DMS79 (cell line): Measurements from ENCODE around the gene IL4.
"Not testable (repeated sequence)": the region's sequence is repeated elsewhere in the genome, so short reads cannot be mapped to it uniquely, and the experiment has no call there.

ENCODE experiments used
- DNase-seq: peaks from one replicate; lab custom pipeline; 2025; lab: John Stamatoyannopoulos, UW

The IL4 gene

GRCh38 chr5:132673939-132674630 lies at the start of gene IL4:
IL4 (plus strand) TSS chr5:132673989; CDS start chr5:132674051, 62 bp downstream.
- DNase-seq, result no peak

GRCh38 chr5:132627470-132627869 lies 46.3 kb upstream of the IL4 start:
- DNase-seq, result no peak

GRCh38 chr5:132628814-132629213 lies 45.0 kb upstream of the IL4 start:
- no peak for DNase-seq

DNA sequence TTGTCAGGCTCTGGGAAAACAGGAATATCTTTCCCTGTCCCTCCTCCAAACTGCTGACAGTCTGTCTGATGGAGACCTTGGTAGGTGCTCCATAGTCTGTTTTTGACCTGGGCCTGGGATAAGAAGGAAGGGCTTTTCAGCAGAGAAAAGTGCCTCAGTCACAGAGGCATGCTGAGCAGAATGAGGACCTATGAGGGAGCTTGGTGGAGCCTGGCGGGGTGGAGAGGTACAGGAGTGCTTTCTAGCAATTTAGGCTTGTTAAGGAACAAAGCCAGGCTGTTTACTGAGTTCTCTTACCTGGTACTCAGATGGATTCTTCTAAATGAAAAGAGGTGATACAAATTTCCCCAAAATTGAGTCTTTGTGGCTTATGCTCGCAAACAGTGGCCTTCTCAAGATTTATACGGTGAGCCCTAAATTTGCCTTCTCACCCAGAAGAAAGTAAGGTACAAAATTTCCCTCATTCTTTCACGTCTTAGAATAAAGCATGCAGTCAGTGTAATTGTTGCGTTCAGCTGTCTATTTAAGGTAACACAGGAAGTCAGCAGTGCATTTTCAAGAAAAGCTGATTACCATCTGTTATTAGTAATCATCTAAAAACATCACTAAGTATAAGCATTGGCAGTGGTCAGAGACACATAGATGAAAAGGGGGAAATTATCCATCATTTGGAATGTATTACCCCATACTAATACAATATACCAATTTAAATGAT lies 44.4 kb upstream of the IL4 start:
- DNase-seq, result no peak

DNA sequence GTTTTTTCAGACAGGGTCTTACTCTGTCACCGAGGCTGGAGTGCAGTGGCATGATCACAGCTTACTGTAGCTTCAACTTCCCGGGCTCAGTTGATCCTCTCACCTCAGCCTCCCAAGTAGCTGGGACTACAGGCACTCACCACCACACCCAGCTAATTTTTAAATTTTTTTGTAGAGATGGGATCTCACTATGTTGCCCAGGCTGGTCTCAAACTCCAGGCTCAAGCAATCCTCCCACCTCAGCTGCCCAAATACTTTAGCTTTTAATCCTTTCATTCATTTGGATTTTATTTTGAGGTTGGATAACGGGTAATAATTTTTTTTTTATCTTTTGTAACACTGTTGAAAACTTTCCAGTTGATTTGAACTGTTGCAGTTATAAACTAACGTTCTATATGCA lies 40.2 kb upstream of the IL4 start:
- DNase-seq, result not testable (repeated sequence)

GRCh38 chr5:132635873-132636272 lies 37.9 kb upstream of the IL4 start:
- DNase-seq, result no peak

DNA sequence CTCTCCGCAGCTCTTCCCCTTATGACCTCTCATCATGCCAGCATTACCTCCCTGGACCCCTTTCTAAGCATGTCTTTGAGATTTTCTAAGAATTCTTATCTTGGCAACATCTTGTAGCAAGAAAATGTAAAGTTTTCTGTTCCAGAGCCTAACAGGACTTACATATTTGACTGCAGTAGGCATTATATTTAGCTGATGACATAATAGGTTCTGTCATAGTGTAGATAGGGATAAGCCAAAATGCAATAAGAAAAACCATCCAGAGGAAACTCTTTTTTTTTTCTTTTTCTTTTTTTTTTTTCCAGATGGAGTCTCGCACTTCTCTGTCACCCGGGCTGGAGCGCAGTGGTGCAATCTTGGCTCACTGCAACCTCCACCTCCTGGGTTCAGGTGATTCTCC lies 36.5 kb upstream of the IL4 start:
- no peak for DNase-seq

DNA sequence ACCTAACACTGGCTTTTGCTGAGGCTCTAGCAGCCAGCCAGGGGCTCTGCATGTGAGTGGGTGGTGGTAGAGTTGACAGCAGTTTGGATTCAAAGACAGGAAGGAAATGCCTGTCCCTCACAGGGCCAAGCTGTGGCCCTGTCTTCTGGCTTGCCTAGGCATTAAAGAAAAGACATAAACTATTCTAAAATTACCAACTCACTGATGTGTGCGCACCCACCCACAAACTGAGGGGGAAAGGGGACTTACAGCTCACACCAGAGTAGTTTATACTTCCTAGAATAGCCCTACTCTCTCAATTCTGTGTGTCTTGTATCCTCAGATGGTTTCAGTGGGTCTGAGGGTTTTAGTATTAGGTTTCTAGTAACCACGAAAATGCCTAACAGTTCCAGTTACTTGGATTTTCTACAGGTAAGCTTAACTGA lies 34.1 kb upstream of the IL4 start:
- no peak for DNase-seq

GRCh38 chr5:132640613-132641012 lies 33.2 kb upstream of the IL4 start:
- DNase-seq, result no peak

- no peak for DNase-seq
Measured at GRCh38 chr5:132641241-132641723, 32.5 kb upstream of the IL4 start.

- no peak for DNase-seq
Measured at GRCh38 chr5:132641841-132642240, 31.9 kb upstream of the IL4 start.

DNA sequence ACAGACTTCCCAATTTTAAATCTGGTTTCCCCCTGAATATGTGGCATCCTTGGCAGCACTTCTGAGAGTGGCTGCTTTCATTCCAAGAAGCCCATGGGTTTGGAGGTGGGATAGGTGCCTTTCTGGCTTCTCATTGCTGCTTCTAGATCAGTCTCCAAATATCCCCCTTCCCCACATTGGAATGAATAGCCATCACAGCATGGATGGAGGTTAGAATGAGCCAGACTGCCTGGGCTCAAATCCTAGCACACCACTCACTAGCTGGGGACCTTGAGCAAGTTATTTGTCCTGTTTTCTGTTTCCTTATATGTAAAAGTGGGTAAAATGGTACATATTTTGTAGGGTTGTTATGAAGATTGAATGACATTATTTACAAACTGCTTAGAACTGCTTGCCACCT lies 29.6 kb upstream of the IL4 start:
- no peak for DNase-seq

- no peak for DNase-seq
Measured at GRCh38 chr5:132646583-132647266, 27.1 kb upstream of the IL4 start.

DNA sequence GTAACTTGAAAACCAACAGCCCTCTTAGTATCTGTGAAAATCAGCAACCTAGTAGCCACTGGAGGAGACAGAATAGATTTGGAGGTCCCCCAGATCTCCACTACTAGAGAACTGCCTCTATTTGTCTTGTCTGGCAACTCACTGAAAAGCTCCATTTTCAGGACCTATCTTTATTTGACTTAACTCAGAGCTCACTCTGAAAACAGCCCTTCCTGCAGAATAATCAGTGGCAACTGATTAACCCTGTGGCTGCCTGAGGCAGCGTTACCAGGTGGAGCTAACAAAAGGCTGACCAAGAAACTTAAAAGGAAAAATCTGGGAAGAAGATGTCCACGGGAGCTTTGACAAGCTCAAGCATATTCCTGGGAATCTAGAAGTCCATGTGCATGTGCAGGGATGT lies 26.3 kb upstream of the IL4 start:
- no peak for DNase-seq

GRCh38 chr5:132648355-132648754 lies 25.4 kb upstream of the IL4 start:
- DNase-seq, result no peak

DNA sequence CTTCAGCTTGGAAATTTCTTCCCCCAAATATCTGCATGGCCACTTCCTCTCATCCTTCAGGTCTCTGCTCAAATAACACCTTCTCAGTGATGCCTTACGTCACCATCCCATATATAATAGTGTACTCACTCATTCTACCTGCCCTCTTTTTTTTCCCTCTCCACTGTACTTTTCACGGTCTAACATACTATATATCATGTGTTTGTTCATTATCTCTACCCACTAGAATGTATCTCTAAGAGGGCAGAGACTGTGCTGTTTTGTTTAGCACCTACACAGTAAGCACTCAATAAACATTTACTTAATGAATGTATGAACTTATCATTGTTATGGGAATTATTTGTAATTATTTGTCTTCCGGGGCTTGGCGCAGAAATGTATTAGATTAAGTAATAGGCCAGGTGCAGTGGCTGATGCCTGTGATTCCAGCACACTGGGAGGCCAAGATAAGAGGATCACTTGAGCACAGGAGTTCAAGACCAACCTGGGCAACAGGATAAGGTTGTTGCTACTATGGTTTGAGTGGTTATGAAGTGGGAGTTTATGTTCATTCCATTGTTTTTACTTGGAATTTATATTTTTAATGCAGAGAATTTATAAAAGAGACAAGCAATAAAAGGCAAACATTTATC lies 21.8 kb upstream of the IL4 start:
- no peak for DNase-seq

GRCh38 chr5:132653716-132654115 lies 20.1 kb upstream of the IL4 start:
- DNase-seq, result no peak

- no peak for DNase-seq
Measured at GRCh38 chr5:132655821-132656773, 17.7 kb upstream of the IL4 start.

- no peak for DNase-seq
Measured at GRCh38 chr5:132656774-132657355, 16.9 kb upstream of the IL4 start.

DNA sequence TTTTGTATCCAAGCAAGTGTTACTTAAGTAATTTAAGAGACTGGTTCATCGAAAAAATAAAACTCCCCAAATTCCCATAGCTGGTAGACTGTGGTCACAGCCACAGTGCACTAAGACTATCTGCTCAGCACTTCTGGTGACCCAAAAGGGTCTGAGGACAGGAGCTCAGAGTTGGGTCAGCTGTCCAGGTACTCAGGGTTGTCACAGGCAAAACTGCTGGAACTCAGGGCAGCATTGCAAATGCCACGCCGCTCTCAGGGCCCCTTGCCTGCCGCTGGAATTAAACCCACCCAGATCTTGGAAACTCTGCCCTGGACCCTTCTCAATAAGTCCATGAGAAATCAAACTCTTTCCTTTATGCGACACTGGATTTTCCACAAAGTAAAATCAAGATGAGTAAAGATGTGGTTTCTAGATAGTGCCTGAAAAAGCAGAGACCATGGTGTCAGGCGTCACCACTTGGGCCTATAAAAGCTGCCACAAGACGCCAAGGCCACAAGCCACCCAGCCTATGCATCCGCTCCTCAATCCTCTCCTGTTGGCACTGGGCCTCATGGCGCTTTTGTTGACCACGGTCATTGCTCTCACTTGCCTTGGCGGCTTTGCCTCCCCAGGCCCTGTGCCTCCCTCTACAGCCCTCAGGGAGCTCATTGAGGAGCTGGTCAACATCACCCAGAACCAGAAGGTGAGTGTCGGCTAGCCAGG lies 16.0 kb upstream of the IL4 start, which contains the start of gene IL13:
TSS of gene IL13 (plus strand) at position 498 of the 705 bp plus-strand sequence. CDS start at position 512, 14 bp downstream.
- no peak for DNase-seq
